NCI-H1930 (cell line): ENCODE measurements around the gene TEAD1.

ENCODE experiments used
- DNase-seq, 2 experiments: peaks; one replicate each; lab custom pipeline; 2025; lab: John Stamatoyannopoulos, UW

The TEAD1 gene

DNA sequence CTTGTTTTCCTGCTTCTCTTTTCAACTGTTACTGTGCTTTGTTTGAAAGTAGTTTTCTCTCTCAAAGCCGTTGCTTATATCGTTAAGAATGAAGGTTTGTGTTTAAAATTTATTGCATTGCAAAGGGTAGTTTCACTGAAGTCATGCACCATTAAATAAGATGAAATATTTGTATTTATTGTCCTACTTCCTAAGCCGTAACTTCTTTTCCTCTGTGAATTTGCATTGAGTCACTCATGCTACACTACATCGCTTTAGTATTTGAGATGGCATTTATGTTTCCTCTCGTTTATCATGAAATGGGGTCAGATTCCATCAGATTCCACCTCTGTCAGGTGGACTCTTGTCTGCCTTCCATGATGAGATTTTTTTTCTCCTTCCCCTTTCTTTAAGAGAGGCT is 269.1 kb downstream of the TEAD1 start:
- no peak for DNase-seq

DNA sequence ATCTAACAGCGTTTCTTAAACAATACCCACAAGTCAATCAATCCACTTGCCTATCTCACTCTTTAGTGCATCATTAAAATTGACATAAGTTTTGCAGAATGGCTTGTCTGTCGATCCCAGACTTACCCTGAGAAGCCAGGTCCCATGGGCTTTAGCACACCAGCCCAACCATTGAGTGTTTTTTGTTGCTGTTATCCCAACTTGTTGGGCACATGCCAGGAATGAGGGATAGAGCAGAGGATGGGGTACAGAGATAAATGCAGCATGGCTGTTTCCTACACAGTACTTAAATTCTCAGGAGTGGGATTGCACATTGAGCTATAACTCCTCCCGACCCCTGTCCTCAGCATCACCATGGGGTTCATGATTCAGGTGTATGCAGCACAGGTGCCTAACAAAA is 270.7 kb downstream of the TEAD1 start:
- no peak for DNase-seq

DNA sequence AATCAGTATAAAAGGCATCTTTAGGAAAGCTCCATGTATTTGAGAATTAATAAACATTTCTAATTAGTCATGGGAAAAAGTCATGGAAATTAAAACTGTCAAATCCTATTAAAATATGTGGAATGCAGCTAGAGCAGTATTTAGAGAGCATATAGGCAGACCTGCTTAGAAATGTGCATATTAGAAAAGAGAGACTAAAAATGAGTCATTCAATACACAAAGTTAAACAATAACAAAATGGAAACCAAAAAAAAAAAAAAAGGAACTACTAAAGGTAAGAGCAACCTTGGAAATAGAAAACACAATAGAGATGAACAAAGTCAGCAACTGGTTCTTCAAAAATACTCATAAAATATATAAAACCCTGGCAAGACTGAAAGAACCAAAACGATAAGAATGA is 275.2 kb downstream of the TEAD1 start:
- DNase-seq: no peak

DNA sequence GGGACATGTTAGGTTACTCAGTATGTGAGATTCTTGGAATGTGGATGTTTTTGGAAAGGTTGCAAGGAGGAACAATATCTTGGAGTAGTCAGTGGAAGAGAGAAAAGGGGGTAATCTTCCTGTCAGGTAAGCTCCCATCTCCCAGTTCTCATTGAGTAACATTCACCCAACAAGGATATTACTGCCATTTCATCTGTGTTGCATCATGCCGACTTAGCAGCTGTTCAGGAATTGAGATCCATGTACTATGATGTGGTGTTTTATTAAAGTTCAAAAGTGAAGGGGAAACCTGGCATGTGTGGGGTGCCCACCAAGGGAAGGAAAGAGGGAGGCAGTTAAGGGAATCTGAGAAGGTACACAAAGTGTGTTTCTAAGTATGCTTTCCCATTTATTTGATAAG is 276.4 kb downstream of the TEAD1 start:
- DNase-seq: peak in 1 of 2 experiments; percentile 7

DNA sequence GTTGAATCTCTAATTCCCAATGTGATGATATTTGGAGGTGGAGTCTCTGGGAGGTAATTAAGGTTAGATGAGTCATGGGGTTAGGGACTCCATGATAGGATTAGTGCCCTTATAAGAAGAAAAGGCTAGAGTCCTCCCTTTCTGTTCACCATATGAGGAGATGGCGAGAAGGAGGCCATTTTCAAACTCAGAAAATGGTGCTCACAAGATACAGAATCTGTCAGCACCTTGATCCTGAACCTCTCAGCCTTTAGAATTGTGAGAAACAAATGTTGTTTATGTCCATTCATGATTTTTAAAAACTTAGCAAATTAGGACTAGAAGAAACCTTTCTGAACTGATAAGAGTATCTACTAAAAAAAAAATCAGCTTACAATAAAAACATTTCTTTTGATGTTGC is 277.2 kb downstream of the TEAD1 start:
- no peak for DNase-seq

DNA sequence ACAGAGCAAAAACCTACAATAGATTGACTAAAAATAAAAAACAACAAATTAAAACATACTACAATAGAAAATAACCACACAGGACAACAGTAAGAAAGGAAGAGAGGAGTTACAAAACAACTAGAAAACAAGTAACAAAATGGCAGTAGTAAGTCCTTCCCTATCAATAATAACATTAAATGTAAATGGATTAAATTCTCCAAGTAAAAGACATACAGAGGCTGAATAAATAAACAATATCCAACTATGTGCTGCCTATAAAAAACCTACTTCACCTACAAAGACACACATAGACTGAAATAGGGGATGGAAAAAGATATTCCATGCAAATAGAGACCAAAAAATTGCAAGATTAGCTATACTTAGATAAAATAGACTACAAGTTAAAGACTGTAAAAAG is 277.9 kb downstream of the TEAD1 start:
- no peak for DNase-seq

DNA sequence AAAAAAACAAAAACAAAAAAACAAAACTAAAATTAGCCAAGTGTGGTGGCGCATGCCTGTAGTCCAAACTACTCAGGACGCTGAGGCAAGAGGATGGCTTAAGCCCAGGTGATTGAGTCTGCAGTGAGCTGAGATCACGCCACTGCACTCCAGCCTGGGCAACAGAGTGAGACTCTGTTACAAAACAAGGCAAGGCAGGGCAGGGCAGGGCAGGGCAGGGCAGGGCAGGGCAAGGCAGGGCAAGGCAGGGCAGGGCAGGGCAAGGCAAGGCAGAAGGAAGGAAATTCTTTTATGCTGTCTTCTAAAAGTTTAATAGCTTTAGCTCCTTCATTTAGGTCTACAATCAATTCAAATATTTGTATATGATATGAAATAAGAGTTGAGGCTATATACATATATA is 284.8 kb downstream of the TEAD1 start:
- no peak for DNase-seq

DNA sequence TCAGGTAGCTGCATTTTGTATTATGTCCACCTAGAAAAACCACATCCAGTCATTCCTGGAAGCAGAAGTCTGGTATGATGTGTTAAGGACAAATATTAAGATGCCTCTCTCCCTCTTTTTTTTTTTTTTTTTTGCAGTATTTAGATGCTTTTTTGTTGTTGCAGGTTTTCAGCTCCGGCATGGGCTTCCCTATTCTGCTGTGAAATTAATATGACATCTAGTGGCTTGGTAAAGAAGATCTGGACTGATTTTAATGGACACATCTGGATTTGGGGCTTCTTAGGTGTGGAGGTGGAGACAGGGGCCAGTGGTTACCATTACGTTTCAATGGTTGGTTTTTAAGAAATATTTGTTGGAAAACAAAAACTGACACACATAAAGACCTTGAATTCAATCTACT is 287.4 kb downstream of the TEAD1 start:
- DNase-seq: no peak

DNA sequence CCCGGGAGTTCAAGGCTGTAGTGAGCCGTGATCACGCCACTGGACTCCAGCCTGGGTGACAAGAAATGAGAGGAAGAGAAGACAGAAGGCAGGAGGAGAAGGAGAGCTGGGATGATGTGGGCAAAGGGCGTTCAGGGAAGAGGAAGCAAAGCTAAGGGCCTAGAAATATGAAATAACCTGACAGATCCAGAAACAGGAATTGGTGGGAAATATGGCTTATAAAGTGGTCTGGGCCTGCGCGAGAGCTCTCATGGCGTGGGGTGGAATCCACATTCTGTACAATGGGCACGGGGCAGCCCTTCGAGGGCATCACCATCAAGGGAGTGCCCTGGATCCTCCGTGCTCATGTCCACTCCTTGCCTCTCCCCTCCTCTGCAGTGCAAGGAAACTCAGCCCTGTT is 288.1 kb downstream of the TEAD1 start:
- no peak for DNase-seq

DNA sequence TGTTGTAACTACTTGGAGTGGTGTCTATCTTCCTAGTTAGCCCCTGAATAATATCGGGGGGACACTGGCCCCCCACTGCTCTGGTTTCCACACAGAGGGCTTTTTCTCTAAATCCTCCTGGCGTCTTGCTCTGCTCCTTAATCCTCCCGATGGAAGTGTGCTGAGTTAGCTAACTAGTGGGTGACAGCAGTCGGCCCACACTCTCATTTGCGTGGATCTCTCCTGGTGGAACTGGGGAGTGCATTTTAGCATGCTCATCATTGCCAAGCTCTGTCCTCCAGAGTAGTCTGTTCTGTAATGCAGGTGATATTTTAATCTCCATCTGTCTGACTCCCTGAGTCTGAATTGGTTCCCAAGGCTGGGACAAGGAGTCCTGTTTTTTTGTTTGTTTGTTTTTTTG is 288.8 kb downstream of the TEAD1 start:
- no peak for DNase-seq

DNA sequence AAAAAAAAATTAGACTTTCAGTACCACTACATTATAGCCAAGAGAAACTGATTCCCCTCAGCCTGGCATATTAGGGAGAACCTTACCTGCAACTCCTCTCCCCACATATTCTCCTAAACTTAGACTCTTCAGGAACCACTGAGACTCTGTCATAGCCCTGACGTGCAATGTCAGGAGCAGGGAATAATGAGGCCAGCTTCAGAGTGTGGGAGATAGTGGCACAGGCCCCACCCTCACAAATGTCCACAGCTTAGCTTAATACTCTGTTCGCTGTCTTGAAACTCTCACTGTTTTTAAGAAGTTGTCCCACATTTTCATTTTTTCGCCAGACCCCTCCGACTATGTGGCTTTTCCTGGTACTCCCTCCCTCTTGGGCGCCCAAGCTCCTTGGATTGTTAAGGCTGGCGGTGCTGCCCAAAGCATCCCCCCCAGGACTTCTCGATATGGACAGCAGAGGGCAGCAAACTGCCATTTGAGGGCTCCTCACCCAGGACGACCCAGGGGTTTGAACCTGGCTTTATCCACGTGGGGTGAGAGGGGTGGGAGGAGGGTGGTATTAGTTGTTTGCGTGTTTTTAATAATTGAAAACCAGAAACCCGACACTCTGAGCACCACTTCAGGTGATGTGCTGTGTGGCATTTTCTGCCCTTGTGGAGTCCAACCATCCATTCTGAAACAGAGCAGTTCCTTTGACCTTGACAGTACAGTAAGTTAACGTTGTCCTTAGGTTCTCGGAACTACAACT is 289.7 kb downstream of the TEAD1 start:
- peak; percentile 45 to 60 for DNase-seq

DNA sequence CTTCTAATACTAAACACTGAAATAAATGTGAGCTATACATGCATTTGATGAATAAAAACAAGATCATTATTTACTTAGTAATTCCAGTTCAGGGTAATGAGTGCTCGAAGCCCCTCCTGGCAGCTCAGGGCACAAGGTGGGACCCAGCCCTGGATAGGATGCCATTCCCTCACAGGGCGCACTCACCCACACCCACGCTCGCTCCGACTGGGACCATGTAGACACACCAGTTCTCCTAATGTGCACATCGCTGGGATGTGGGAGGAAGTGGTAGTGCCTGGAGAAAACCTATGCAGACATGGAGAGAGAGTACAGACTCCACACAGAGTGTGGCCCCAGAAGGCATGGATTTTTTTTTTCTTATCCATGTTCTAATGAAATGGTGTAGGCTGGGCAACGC is 290.4 kb downstream of the TEAD1 start:
- DNase-seq: no peak

DNA sequence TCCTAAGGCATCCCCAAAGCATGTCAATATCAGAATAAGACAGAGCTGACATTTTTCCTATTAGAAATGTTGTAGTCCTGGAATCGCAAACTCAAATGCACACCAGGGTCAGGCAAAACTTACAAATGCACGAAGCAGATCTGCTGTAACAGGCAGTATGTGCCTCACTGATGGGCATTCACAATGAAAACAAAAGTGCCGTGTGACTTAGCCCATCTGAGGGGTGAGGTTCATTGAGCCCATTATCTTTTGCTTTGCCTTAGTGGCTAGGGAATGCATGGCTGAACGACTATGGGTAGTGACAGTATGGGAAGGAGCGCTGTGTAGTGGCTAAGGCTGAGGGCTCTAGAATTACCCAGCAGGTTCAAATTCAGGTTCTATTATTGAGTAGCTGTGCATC is 291.8 kb downstream of the TEAD1 start:
- DNase-seq: no peak

DNA sequence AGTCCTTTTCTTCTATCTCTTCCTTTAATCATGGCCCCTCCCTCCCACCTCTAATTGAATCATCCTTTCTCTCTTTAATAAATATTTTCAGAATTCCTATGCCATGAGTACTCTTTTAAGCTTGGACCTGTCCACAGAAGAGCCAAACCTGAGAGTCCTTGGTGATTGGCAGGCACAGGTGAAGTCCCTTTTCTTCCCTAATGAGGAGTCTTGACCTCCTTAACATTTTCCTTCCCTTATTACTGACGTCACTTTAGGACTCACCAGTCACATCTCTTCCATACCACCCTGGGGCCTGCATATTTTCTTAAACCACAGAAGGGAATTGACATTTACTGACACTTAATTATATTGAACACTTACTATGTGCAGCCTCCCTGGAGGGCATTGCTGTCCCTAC is 293.9 kb downstream of the TEAD1 start:
- DNase-seq: no peak

DNA sequence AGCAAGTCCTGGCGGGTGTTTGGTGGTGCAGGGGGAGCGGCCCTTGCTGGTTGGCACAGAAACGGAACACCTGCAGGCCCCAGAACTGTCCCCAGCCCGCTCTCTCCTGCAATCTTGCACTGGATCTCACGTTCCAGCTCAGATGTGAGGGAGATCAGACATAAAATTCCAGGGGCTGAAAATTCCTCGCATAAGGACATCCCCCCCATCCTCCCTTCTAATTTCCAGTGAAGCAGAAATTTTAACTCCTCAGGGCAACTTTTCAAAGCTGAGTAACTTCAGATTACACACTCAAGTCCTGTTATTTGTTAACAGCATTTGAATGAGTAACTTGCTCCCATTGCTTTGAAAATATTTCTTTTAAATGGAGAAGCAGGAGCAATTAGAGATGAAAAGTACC is 294.6 kb downstream of the TEAD1 start:
- DNase-seq: no peak

DNA sequence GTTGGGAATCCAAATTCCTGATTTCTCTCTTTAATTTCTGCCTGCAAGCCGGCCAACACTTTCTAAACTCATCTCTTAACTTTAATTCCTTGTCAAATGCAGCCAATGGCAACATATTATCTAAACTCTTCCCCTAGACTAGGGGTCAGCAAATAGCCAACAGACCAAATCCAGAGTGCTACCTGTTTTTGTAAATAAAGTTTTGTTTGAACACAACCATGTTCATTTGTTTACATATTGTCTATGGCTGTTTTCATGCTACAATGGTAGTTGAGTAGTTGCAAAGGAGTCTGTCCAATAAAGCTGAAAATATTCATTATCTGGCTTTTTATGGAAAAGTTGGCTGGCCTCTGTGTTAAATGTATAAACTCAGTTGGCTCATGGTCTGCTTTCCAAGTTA is 297.7 kb downstream of the TEAD1 start:
- DNase-seq: no peak

DNA sequence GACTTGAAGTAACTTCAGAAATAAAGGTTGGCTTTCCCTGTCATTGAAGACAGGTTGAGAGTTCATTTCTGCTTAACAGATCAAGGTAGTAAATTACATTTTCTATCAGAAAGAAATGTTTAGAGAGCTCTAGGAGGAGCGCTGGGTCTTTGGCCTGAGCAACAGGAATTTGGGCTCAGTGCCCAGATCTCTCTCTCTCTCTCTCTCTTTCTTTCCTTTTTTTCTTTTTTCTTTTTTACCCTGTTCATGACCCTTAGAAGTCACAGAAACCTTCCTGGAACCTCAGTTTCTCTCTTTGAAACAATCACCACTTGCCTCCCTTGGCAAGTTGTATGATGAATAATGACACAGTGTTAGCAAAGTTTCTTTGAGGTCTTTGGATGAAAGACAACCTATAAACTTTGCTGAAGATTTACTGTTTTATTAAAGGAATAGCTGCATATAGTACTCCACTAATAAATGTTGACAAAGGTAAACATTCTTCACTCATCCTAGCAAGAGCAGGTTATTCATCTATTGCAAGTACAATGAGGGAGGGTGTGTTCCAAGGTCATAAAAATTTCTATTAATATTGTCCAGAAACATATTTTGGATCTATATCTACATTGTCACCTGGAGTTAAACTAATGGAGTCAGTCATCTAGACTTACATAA is 299.4 kb downstream of the TEAD1 start:
- DNase-seq: no peak

DNA sequence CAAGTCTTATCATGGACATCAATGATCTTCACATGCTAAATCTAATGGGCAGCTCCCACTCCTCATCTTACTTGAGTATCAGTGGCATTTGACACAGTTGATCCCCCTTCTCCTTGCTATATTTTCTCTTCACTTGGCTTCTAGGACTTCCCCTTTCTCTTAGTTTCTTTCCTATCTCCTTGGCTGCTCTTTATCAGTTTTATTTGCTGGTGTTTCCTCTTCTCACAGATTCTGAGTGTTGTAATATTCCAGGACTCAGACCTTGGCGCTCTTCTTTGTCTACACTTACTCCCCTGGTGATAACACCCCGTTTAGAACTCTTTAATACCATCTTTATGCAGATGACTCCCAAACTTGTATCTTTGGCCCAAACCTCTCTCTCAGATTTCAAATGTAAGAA is 301.0 kb downstream of the TEAD1 start:
- no peak for DNase-seq

DNA sequence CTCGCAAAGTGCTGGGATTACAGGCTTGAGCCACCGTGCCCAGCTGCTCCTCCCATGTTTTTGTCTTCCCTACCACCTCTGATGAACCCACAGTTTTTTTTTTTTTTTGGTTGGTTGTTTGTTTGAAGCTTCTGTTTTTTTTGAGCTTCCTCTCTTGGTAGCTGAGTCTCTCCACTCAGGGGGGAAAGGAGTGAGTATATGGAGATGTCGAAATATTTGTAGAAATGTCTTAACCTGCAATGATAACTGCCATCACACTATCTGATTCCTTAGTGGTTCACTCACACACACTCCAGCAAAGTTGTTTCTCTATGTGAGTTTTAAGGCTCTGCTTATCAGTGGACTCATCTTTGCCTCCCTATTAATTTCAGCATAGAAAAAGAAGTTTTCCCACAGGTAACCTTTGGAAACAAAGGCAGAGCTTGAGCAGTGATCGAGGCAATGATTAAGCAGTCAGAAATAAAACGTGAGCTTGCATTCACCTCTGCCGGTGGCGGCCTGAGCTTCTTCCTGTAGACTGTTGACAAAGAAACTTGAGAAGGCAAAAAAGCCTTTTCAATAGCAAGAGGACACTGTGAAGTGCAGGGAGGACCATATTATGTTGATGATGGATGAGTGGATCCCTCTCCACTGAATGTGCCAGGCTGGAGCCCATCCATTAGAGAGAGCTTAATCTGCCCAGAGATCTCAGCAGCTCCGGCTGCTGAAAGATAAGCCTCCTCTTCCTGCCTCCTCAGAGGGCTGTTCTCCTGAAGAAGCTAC is 305.9 kb downstream of the TEAD1 start:
- no peak for DNase-seq

DNA sequence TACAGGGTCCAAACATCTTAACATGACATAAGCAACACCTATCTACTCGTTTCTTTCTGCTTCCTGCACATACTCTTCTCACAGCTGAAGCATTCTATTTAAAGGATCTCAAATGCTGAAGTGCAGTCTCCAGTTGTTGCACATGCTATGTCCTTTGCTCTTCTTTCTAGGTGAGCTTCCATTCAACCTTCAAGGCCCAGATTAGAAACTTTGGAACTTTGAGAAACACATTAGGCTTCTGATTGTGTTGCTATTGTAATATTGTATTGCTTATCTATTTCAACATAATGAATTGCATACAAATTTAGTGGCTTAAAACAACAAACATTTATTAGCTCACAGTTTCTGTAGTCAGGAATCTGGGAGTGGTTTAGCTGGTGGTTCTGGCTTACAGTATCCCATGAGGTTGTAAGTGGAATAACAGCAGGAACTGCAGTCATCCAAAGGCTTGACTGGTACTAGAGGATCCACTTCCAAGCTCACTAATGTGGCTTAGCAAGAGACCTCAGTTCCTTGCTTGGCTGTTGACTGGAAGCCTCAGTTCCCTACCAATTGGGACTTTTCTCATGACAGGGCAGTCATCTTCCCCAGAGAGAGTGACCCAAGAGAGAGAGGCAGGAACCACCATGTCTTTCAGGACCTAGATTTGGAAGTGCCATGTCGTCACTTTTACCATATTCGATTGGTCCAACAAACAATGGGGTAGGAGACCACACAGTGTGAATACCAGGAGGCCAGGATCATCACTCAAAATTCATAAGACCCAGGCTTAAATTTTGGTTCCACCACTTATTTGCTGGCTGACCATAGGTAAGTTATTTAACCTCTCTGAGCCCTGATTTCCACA is 307.7 kb downstream of the TEAD1 start:
- no peak for DNase-seq

DNA sequence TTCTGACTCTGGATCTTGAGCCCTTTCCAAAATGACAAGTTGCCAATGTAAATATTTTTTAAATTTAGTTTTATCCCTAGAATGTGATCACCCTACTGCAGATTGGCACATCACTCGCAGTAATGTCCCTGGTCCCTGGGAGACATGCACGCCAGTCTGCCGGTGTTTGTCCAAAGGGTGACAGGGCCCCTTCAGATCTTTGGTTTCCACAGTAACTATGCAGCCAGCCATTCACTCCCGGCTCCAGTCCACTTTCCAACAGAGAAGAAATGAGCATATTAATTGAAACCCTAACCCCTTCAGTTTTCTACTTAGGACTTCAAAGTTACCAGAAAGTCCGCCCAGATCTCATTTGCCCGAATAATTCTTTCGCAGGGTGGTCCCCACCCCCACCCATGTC is 309.1 kb downstream of the TEAD1 start:
- DNase-seq: no peak

DNA sequence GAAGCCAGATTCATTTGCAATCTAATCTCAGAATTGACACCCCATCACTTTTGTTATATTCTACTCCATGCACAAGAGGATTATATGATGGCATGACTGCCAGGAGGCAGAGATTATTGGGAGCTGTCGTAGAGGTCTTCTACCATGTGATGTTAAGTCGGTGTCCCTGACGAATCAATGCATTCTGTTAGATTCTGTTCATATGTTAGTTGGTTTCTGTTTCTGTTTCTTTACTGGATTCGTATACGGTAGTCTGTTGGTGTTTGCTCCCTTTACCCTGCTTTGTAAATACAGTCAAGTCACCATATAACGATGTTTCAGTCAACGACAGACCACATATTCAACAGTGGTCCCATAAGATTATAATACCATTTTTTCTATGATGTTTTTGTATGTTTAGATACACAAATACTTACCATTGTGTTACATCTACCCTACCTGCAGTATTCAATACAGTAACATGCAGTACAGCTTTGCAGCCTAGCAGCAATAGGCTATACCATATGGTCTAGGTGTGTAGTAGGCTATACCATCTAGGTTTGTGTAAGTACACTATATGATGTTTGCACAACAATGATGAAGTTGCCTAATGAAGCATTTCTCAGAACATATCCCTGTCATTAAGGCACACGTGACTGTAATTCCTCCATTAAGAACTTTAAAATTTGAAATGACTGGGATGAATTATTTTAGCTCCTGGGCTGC is 312.1 kb downstream of the TEAD1 start:
- no peak for DNase-seq
